Measurements from ENCODE around the gene MTREX. TPM values are rescaled to one million over a fixed set of nuclear protein-coding genes. Genes with fewer than 3 reads are reported as not detected.

The MTREX gene
- total and polyA plus RNA-seq, 10 of the 15 experiments (the other 5 are each of a cell fraction or from before 2014, with no cell fraction given): 20.1 to 102 (median 49.0) TPM

GRCh38 chr5:55363856-55364255 is 56.1 kb downstream of the MTREX start:
- H3K4me1 ChIP-seq (ENCODE audit: control insufficient read depth, insufficient read depth, low read length): peaks cover 7% of the 10 kb centered on the region; the same call in 1 of the 2 replicates
- no peak overlapping the region for H3K9ac ChIP-seq (ENCODE audit: control insufficient read depth, insufficient read depth, low read length)
- BruUV-seq (replicated peaks): no TSS peak
- DNase-seq (ENCODE audit: low read depth, low spot score) (no peak), ATAC-seq (no peak), FAIRE-seq (no peak)
- 63% methylated on average over 3 of the region's 3 CpGs for WGBS (ENCODE audit: insufficient coverage, insufficient replicate concordance, low lambda C conversion rate, missing lambda C conversion rate)
- H3K4me2 ChIP-seq (ENCODE audit: control insufficient read depth, insufficient read depth): peak overlapping the region; percentile 1; the same call in 1 of the 2 replicates
- SMC1A ChIA-PET (ENCODE audit: uncharacterized antibody, unreplicated experiment): interaction anchor here (1.1 kb wide), 1 partner anchor 540 kb away, joined by 3 read pairs; no protein-coding TSS in a partner anchor
- H4K20me1 ChIP-seq (ENCODE audit: control insufficient read depth, insufficient read depth): no peaks in the 10 kb centered on the region
- H3K4me3 ChIP-seq: no peak overlapping the region
- no peaks in the 10 kb centered on the region for H3K9me3 ChIP-seq (replicated peaks; ENCODE audit: control insufficient read depth, insufficient read depth, low read length)
- RAD21 ChIA-PET (ENCODE audit: unreplicated experiment): no interaction called here
- H2AFZ ChIP-seq (ENCODE audit: control insufficient read depth, low read depth, low read length): no peak overlapping the region
- H3K27me3 ChIP-seq (replicated peaks in 1 of 2; ENCODE audit: control insufficient read depth in 2 of 2, insufficient read depth in 2 of 2, low read length in 1 of 2): no peaks in the 10 kb centered on the region
- intact Hi-C loops (cut with micrococcal nuclease; ENCODE audit: unreplicated experiment): no loop called here
- CTCF ChIA-PET: interaction anchor here (1.3 kb wide), 1 partner anchor 25 kb away, joined by 3 read pairs; no protein-coding TSS in a partner anchor
- peak overlapping the region; percentile 50; the same call in 1 of the 2 replicates for H3K27ac ChIP-seq (ENCODE audit: control insufficient read depth, insufficient read depth)
- in situ Hi-C loops (cut with MboI): no loop called here
- H3K79me2 ChIP-seq (ENCODE audit: control insufficient read depth, insufficient read depth, low read length): peaks cover 2% of the 10 kb centered on the region; the same call in 1 of the 2 replicates
- POLR2A ChIA-PET: no interaction called here
- H3K36me3 ChIP-seq (ENCODE audit: control insufficient read depth in 2 of 2, insufficient read depth in 2 of 2, low read length in 1 of 2): peaks cover 0 to 14% of the 10 kb centered on the region in 2 experiments; a peak in 1 of 4 replicates
- no peak for TF ChIP-seq NFYA (IDR thresholded peaks at IDR 0.05; ENCODE audit: borderline replicate concordance, low read depth, low read length)
- no peak for TF ChIP-seq WRNIP1 (IDR thresholded peaks at IDR 0.05; ENCODE audit: borderline replicate concordance, low read depth, low read length)
- TF ChIP-seq SIN3A (IDR thresholded peaks at IDR 0.05; ENCODE audit: low read depth, low read length): no peak
- no peak for TF ChIP-seq CEBPB (IDR thresholded peaks at IDR 0.05; ENCODE audit: borderline replicate concordance in 1 of 2, low read depth in 2 of 2, low read length in 2 of 2)
- no peak for TF ChIP-seq TARDBP (IDR thresholded peaks at IDR 0.05; ENCODE audit: borderline replicate concordance)
- TF ChIP-seq E2F4 (IDR thresholded peaks at IDR 0.05; ENCODE audit: low read depth, low read length): no peak
- no peak for TF ChIP-seq MLLT1 (IDR thresholded peaks at IDR 0.05)
- TF ChIP-seq BCL11A (IDR thresholded peaks at IDR 0.05; ENCODE audit: low read depth, low read length): no peak
- TF ChIP-seq SMC3 (IDR thresholded peaks at IDR 0.05; ENCODE audit: borderline replicate concordance, low read length): no peak
- TF ChIP-seq SIX5 (IDR thresholded peaks at IDR 0.05; ENCODE audit: low read depth, low read length, severe bottlenecking): no peak
- no peak for TF ChIP-seq SKIL (IDR thresholded peaks at IDR 0.05; ENCODE audit: low read depth, poor library complexity, severe bottlenecking)
- no peak for TF ChIP-seq NFIC (IDR thresholded peaks at IDR 0.05; ENCODE audit: low read depth, low read length)
- no peak for TF ChIP-seq ZNF687 (IDR thresholded peaks at IDR 0.05)
